Mucosa of rectum (tissue), 2 donors: Measurements from ENCODE around the gene SRRM3.

Source experiments
- H3K27ac ChIP-seq, 2 donors: one replicate each; pipeline ENCODE4 v1.7.0; 2013; ENCODE audit warnings: inconsistent platforms in 2 of 2, low read depth in 2 of 2, low read length in 2 of 2
- H3K27me3 ChIP-seq, 2 donors: one replicate each; pipeline ENCODE4 v1.7.0; 2013; ENCODE audit warnings: low read length in 2 of 2; ENCODE audit not compliant: control insufficient read depth in 2 of 2, insufficient read depth in 2 of 2
- H3K36me3 ChIP-seq, 2 donors: one replicate each; pipeline ENCODE4 v1.7.0; 2013; ENCODE audit warnings: low read length in 2 of 2; ENCODE audit not compliant: control insufficient read depth in 2 of 2, insufficient read depth in 2 of 2
- H3K4me1 ChIP-seq, 2 donors: one replicate each; pipeline ENCODE4 v1.7.0; 2013; ENCODE audit warnings: low read length in 2 of 2, mild to moderate bottlenecking in 1 of 2; ENCODE audit not compliant: control insufficient read depth in 2 of 2, insufficient read depth in 2 of 2
- H3K4me3 ChIP-seq, 2 donors: one replicate each; pipeline ENCODE4 v1.7.0; 2013; ENCODE audit warnings: low read length in 2 of 2
- H3K9ac ChIP-seq, 2 donors: one replicate each; pipeline ENCODE4 v1.7.0; 2013; ENCODE audit warnings: low read length in 2 of 2, low read depth in 1 of 2, mild to moderate bottlenecking in 1 of 2
- H3K9me3 ChIP-seq, 2 donors: one replicate each; pipeline ENCODE4 v1.7.0; 2013; ENCODE audit warnings: low read length in 2 of 2; ENCODE audit not compliant: control insufficient read depth in 2 of 2
- donor health status: healthy.
- donor health status: Normal muscosa, but diverticular disease.

The SRRM3 gene

GRCh38 chr7:76293407-76293901 lies 91.8 kb downstream of the SRRM3 start:
- no peaks in the 10 kb centered on the region for H3K36me3 ChIP-seq
- no peaks in the 10 kb centered on the region for H3K9me3 ChIP-seq
- H3K27ac ChIP-seq = peak overlapping the region; percentile 89 to 90
- H3K4me1 ChIP-seq = peaks cover 38 to 42% of the 10 kb centered on the region in 2 donors
- no peak overlapping the region for H3K4me3 ChIP-seq
- H3K9ac ChIP-seq = peak overlapping the region in 1 of 2 donors; percentile 45
- no peaks in the 10 kb centered on the region for H3K27me3 ChIP-seq

- peak overlapping the region in 1 of 2 donors; percentile 43 for H3K4me3 ChIP-seq
- no peaks in the 10 kb centered on the region for H3K27me3 ChIP-seq
- H3K9ac ChIP-seq = peak overlapping the region; percentile 63 to 65
- peak overlapping the region; percentile 89 to 90 for H3K27ac ChIP-seq
- no peaks in the 10 kb centered on the region for H3K36me3 ChIP-seq
- peaks cover 40 to 42% of the 10 kb centered on the region in 2 donors for H3K4me1 ChIP-seq
- H3K9me3 ChIP-seq = no peaks in the 10 kb centered on the region
Measured at GRCh38 chr7:76294344-76295024, 92.8 kb downstream of the SRRM3 start.

DNA sequence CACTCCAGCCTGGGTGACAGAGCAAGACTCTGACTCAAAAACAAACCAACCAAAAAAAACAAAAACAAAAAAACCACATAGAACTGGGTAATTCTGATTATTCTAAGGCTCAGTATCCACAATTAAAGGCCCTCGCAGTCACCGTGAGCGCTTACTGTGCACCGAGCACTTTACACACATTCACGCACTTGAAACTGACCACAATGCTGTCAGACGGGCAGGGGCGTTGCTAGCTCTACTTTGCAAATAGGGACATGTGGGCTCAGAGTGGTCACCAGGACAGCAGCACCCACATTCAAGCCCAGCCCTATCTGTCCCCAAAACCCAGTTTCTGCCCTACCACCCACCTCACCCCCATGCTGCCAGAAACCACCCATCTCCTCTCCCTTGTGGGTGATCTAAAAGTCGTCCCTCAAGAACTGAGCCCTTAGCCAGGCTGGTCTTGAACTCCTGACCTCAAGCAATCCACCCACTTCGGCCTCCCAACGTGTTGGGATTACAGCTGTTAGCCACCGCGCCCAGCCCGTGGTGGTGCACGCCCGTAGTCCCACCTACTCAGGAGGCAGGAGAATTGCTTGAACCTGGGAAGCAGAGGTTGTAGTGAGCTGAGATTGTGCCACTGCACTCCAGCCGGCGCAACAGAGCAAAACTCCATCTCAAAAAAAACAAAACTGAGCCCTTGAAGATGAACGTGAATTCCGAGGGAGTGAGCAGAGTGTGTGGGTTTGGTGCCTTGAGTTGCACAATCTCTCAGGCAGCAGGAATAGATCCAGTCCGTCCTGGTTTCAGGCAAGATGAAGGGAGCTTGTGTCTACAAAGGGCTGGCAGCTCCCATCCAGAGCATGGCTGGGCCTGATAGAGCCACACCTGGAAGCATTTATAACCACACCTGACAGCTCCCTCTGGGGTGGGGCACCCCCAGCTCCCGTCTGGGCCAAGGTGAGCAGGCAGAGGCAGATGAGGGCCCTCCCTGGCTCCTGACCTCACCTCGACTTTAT lies 95.3 kb downstream of the SRRM3 start:
- Histone ChIP-seq H3K9ac (peak overlapping the region; percentile 58 to 69), H3K27me3 (no peaks in the 10 kb centered on the region), H3K4me3 (peak overlapping the region; percentile 14 to 22), H3K27ac (peak overlapping the region; percentile 89 to 95), H3K9me3 (no peaks in the 10 kb centered on the region), H3K36me3 (no peaks in the 10 kb centered on the region), H3K4me1 (peaks cover 36 to 37% of the 10 kb centered on the region in 2 donors)

DNA sequence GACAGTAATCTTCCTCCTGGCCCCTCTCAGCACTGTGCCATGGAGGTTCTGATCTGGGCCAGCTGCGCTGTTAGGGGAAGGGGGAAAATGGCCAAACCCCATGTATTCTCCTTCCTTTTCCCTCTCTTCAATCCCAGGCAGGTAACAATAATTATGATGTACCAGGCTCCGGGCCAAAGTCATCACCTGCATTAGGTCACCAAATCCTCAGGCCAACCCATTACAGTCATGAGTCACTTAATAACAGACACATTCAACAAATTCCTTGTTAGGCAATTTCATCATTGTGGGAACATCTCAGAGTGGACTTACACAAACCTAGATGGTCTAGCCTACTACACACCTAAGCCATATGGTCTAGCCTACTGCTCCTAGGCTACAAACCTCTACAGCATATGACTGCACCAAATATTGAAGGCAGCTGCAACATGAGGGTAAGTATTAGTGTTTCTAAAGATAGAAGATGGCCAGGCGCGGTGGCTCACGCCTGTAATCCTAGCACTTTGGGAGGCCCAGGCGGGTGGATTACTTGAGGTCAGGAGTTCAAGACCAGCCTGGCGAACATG lies 98.6 kb downstream of the SRRM3 start:
- no peaks in the 10 kb centered on the region for H3K36me3 ChIP-seq
- no peak overlapping the region for H3K4me3 ChIP-seq
- H3K4me1 ChIP-seq = peaks cover 24 to 26% of the 10 kb centered on the region in 2 donors
- H3K27ac ChIP-seq = peak overlapping the region in 1 of 2 donors; percentile 30
- H3K27me3 ChIP-seq = no peaks in the 10 kb centered on the region
- no peak overlapping the region for H3K9ac ChIP-seq
- H3K9me3 ChIP-seq = no peaks in the 10 kb centered on the region

GRCh38 chr7:76301000-76301399 lies 99.3 kb downstream of the SRRM3 start:
- Histone ChIP-seq H3K4me3 (no peak overlapping the region), H3K27ac (no peak overlapping the region), H3K27me3 (no peaks in the 10 kb centered on the region), H3K9ac (no peak overlapping the region), H3K36me3 (no peaks in the 10 kb centered on the region), H3K9me3 (no peaks in the 10 kb centered on the region), H3K4me1 (peaks cover 20 to 24% of the 10 kb centered on the region in 2 donors)

DNA sequence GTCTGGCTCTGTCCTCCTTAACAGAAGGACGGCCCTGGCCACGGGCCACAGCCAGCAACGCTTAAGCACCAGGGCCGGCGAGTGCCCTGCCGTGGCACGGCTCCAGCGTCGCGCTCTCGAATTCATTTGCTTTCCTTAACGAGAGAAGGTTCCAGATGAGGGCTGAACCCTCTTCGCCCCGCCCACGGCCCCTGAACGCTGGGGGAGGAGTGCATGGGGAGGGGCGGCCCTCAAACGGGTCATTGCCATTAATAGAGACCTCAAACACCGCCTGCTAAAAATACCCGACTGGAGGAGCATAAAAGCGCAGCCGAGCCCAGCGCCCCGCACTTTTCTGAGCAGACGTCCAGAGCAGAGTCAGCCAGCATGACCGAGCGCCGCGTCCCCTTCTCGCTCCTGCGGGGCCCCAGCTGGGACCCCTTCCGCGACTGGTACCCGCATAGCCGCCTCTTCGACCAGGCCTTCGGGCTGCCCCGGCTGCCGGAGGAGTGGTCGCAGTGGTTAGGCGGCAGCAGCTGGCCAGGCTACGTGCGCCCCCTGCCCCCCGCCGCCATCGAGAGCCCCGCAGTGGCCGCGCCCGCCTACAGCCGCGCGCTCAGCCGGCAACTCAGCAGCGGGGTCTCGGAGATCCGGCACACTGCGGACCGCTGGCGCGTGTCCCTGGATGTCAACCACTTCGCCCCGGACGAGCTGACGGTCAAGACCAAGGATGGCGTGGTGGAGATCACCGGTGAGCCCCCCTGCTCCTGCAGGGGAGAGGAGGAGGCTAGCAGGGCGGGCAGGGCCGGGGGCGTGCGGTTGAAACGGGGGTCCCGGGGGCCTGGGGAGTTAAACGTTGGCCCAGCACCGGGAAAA lies 100.9 kb downstream of the SRRM3 start, which contains the start of gene HSPB1:
HSPB1 (plus strand) TSS at position 327 of the 855 bp plus-strand sequence; CDS start at position 367, 40 bp downstream.
- Histone ChIP-seq H3K27me3 (no peaks in the 10 kb centered on the region), H3K9me3 (no peaks in the 10 kb centered on the region), H3K27ac (peak within 1 kb of the TSS; percentile 94 to 98), H3K4me3 (peak within 1 kb of the TSS; percentile 76 to 82), H3K9ac (peak within 1 kb of the TSS; percentile 70 to 97), H3K4me1 (peaks cover 16% of the 10 kb centered on the region in 2 donors), H3K36me3 (no peaks in the 10 kb centered on the region)

GRCh38 chr7:76303202-76304147 lies 101.8 kb downstream of the SRRM3 start:
- Histone ChIP-seq H3K4me3 (peak overlapping the region; percentile 76 to 82), H3K4me1 (peaks cover 13% of the 10 kb centered on the region in 2 donors), H3K27ac (peak overlapping the region; percentile 94 to 98), H3K9me3 (no peaks in the 10 kb centered on the region), H3K36me3 (no peaks in the 10 kb centered on the region), H3K27me3 (no peaks in the 10 kb centered on the region), H3K9ac (peak overlapping the region; percentile 70 to 97)

GRCh38 chr7:76304888-76305375 lies 103.2 kb downstream of the SRRM3 start:
- Histone ChIP-seq H3K4me1 (peaks cover 11 to 13% of the 10 kb centered on the region in 2 donors), H3K27me3 (no peaks in the 10 kb centered on the region), H3K9me3 (no peaks in the 10 kb centered on the region), H3K27ac (peak overlapping the region in 1 of 2 donors; percentile 17), H3K4me3 (no peak overlapping the region), H3K36me3 (no peaks in the 10 kb centered on the region), H3K9ac (no peak overlapping the region)
